Measurements from ENCODE around the gene ENDOU. TPM values are rescaled to one million over a fixed set of nuclear protein-coding genes. Genes with fewer than 3 reads are reported as not detected.

Gene ENDOU
- total RNA-seq, 1 experiment from 2014 or later, result not detected

GRCh38 chr12:47730341-47730744 lies 5.1 kb upstream of the ENDOU start:
- no peak for ATAC-seq
- no peaks in the 10 kb centered on the region for H3K27me3 ChIP-seq (ENCODE audit: control insufficient read depth, insufficient read depth, low read length)
- intact Hi-C loops (cut with micrococcal nuclease; ENCODE audit: unreplicated experiment), result no loop called here
- no peaks in the 10 kb centered on the region for H3K9me3 ChIP-seq (ENCODE audit: control insufficient read depth, insufficient read depth, low read depth, low read length)
- ChIA-PET POLR2A (interaction anchor here (0.6 kb wide), 2 partner anchors 67 to 1546 kb away, joined by 5 to 10 read pairs; no protein-coding TSS in a partner anchor), CTCF (interaction anchor here (0.7 kb wide), 1 partner anchor 294 kb away, joined by 3 read pairs; no protein-coding TSS in a partner anchor)
- H3K36me3 ChIP-seq (ENCODE audit: control insufficient read depth, insufficient read depth, low read length), result no peaks in the 10 kb centered on the region
- TF ChIP-seq REST (IDR thresholded peaks at IDR 0.05; ENCODE audit: insufficient read depth in 1 of 2, low read depth in 2 of 2, low read length in 1 of 2) (no peak), POLR2AphosphoS5 (IDR thresholded peaks at IDR 0.05; ENCODE audit: low read depth, low read length) (no peak), SIN3A (IDR thresholded peaks at IDR 0.05; ENCODE audit: borderline replicate concordance, insufficient read depth, low read depth, low read length) (no peak), TCF7L2 (IDR thresholded peaks at IDR 0.05; ENCODE audit: low read depth, low read length) (no peak), CTCF (IDR thresholded peaks at IDR 0.05) (no peak)
- no TSS peak for BruUV-seq (replicated peaks)
- no peak for DNase-seq (ENCODE audit: low read depth, low spot score)
- no peaks in the 10 kb centered on the region for H3K4me1 ChIP-seq (ENCODE audit: control insufficient read depth, insufficient read depth, low read length)
- H3K27ac ChIP-seq (ENCODE audit: low read length), result no peak overlapping the region
- H3K4me3 ChIP-seq (ENCODE audit: low read depth in 2 of 2, low read length in 2 of 2), result no peak overlapping the region
- in situ Hi-C loops (cut with HindIII; ENCODE audit: low pct_unique_long_range_greater_than_20kb, low sequenced_read_pairs), result no loop called here

- ChIA-PET POLR2A (no interaction called here), CTCF (no interaction called here)
- no TSS peak for BruUV-seq (replicated peaks)
- in situ Hi-C loops (cut with HindIII; ENCODE audit: low pct_unique_long_range_greater_than_20kb, low sequenced_read_pairs) (no loop called here), intact Hi-C loops (cut with micrococcal nuclease; ENCODE audit: unreplicated experiment) (no loop called here)
- ATAC-seq (no peak), DNase-seq (ENCODE audit: low read depth, low spot score) (no peak)
- no peaks in the 10 kb centered on the region for H3K4me1 ChIP-seq (ENCODE audit: control insufficient read depth, insufficient read depth, low read length)
- no peak for TF ChIP-seq TCF7L2 (IDR thresholded peaks at IDR 0.05; ENCODE audit: low read depth, low read length)
- no peak for TF ChIP-seq SIN3A (IDR thresholded peaks at IDR 0.05; ENCODE audit: borderline replicate concordance, insufficient read depth, low read depth, low read length)
- TF ChIP-seq REST (IDR thresholded peaks at IDR 0.05; ENCODE audit: insufficient read depth in 1 of 2, low read depth in 2 of 2, low read length in 1 of 2), result no peak
- TF ChIP-seq CTCF (IDR thresholded peaks at IDR 0.05), result no peak
- no peak for TF ChIP-seq POLR2AphosphoS5 (IDR thresholded peaks at IDR 0.05; ENCODE audit: low read depth, low read length)
- H3K27me3 ChIP-seq (ENCODE audit: control insufficient read depth, insufficient read depth, low read length), result no peaks in the 10 kb centered on the region
- H3K9me3 ChIP-seq (ENCODE audit: control insufficient read depth, insufficient read depth, low read depth, low read length), result no peaks in the 10 kb centered on the region
- no peaks in the 10 kb centered on the region for H3K36me3 ChIP-seq (ENCODE audit: control insufficient read depth, insufficient read depth, low read length)
- no peak overlapping the region for H3K4me3 ChIP-seq (ENCODE audit: low read depth in 2 of 2, low read length in 2 of 2)
- no peak overlapping the region for H3K27ac ChIP-seq (ENCODE audit: low read length)
Measured at GRCh38 chr12:47729233-47729632, 3.9 kb upstream of the ENDOU start.
